Measurements from ENCODE around the gene POU2AF1. TPM values are rescaled to one million over a fixed set of nuclear protein-coding genes. Genes with fewer than 3 reads are reported as not detected.

POU2AF1 gene
- total and polyA plus RNA-seq, 2 donors from 2014 or later: 0.95 to 18.5 TPM

DNA sequence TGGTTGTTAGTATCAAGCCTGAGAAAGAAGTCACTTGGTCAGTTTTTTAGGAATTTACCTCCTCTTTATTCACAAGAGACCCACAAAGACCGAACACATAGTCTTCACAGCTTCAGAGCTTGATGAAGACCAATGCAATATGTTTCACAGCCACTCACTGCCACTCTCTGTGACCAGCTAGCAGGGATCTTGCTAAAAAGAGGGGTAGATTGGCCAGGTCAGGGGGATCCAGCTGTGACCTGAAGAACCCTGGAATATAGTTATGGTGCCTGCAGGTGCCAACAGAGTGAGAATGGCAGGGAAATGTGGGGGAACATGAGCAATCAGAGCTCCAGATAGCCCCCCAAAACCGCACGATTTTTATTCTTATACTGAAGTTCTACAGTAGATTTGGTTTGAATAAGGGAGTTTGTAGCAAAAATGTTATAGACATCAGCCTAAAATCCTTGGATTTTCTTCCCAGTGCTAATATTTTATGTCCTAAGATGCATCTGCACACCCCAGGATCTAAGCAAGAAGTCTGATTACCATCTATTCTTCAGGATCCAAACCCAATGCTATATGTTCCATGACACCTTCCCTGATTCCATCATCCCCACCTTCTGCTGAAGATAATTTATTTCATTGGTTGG, 8.7 kb downstream of the POU2AF1 start:
- intact Hi-C loops (cut with DNase I): no loop called here
- DNase-seq (no peak), FAIRE-seq (no peak)
- Histone ChIP-seq H3K9me3 (ENCODE audit: control insufficient read depth in 2 of 3, insufficient read depth in 1 of 3, low read length in 3 of 3) (no peaks in the 10 kb centered on the region), H3K36me3 (ENCODE audit: control insufficient read depth in 2 of 3, insufficient read depth in 3 of 3, low read length in 3 of 3) (no peaks in the 10 kb centered on the region), H3K9ac (ENCODE audit: low read length in 3 of 3) (no peak overlapping the region), H3K27ac (ENCODE audit: low read depth in 2 of 2, low read length in 2 of 2) (no peak overlapping the region), H3K4me1 (ENCODE audit: control insufficient read depth in 2 of 3, insufficient read depth in 2 of 3, low read depth in 1 of 3, low read length in 3 of 3) (no peaks in the 10 kb centered on the region), H3K27me3 (ENCODE audit: control insufficient read depth, insufficient read depth, low read length) (no peaks in the 10 kb centered on the region), H3K4me3 (ENCODE audit: low read length in 3 of 3) (no peak overlapping the region)
- TF ChIP-seq, protein P1, sequence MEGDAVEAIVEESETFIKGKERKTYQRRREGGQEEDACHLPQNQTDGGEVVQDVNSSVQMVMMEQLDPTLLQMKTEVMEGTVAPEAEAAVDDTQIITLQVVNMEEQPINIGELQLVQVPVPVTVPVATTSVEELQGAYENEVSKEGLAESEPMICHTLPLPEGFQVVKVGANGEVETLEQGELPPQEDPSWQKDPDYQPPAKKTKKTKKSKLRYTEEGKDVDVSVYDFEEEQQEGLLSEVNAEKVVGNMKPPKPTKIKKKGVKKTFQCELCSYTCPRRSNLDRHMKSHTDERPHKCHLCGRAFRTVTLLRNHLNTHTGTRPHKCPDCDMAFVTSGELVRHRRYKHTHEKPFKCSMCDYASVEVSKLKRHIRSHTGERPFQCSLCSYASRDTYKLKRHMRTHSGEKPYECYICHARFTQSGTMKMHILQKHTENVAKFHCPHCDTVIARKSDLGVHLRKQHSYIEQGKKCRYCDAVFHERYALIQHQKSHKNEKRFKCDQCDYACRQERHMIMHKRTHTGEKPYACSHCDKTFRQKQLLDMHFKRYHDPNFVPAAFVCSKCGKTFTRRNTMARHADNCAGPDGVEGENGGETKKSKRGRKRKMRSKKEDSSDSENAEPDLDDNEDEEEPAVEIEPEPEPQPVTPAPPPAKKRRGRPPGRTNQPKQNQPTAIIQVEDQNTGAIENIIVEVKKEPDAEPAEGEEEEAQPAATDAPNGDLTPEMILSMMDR (IDR thresholded peaks at IDR 0.05; ENCODE audit: borderline replicate concordance, extremely low read depth, insufficient read depth): no peak

GRCh38 chr11:111368285-111368560, 10.9 kb downstream of the POU2AF1 start:
- Histone ChIP-seq H3K4me3 (ENCODE audit: low read length in 3 of 3) (no peak overlapping the region), H3K9me3 (ENCODE audit: control insufficient read depth in 2 of 3, insufficient read depth in 1 of 3, low read length in 3 of 3) (no peaks in the 10 kb centered on the region), H3K36me3 (ENCODE audit: control insufficient read depth in 2 of 3, insufficient read depth in 3 of 3, low read length in 3 of 3) (no peaks in the 10 kb centered on the region), H3K4me1 (ENCODE audit: control insufficient read depth in 2 of 3, insufficient read depth in 2 of 3, low read depth in 1 of 3, low read length in 3 of 3) (no peaks in the 10 kb centered on the region), H3K9ac (ENCODE audit: low read length in 3 of 3) (no peak overlapping the region), H3K27ac (ENCODE audit: low read depth in 2 of 2, low read length in 2 of 2) (no peak overlapping the region), H3K27me3 (ENCODE audit: control insufficient read depth, insufficient read depth, low read length) (no peaks in the 10 kb centered on the region)
- no peak for DNase-seq
- FAIRE-seq: no peak
- TF ChIP-seq, protein P1 (IDR thresholded peaks at IDR 0.05; ENCODE audit: borderline replicate concordance, extremely low read depth, insufficient read depth): no peak
- intact Hi-C loops (cut with DNase I): no loop called here

DNA sequence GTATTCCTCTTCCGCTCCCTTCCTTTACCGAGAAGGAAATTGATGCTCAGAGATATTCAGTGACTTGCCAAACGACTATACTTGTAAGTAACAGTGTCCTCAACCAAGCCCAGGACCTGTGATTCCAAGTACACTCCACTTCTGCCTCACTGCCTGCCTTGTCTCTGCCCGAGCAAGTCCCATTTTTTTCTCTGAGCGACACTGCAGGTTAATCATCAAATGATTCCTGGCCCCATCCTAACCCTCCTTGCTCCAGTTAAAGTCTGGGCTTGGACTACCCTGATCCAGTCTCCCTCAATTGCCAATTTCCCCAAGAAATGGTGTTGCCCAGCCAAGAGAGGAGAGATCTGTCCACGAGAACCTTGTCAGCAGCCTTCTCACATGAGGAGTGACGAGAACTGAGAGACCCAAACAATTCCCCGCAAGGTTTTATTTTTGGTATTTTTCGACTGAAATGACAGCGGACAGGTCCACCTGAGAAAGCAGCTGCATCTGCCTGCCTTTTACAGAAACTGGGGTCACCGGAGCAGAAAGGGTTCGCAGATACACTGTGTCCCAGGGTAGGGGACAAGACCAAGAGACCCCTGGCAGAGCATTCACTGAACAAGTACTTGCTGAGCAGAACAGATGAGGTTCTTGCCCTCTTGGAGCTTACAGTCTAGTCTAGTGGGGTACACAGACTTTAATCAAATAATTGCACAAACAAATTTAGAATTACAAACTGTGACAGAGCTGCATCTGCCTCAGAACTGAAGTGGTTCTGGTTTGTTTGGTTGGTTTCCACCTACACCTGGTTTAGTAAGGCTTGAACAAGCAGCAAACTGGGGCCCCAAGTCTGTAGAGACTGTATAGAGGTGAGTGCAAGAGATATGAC, 11.4 kb downstream of the POU2AF1 start:
- Histone ChIP-seq H3K4me3 (ENCODE audit: low read length in 3 of 3) (no peak overlapping the region), H3K9me3 (ENCODE audit: control insufficient read depth in 2 of 3, insufficient read depth in 1 of 3, low read length in 3 of 3) (no peaks in the 10 kb centered on the region), H3K27me3 (ENCODE audit: control insufficient read depth, insufficient read depth, low read length) (no peaks in the 10 kb centered on the region), H3K4me1 (ENCODE audit: control insufficient read depth in 2 of 3, insufficient read depth in 2 of 3, low read depth in 1 of 3, low read length in 3 of 3) (peaks cover 0 to 3% (median 0%) of the 10 kb centered on the region in 3 donors), H3K27ac (ENCODE audit: low read depth in 2 of 2, low read length in 2 of 2) (no peak overlapping the region), H3K9ac (ENCODE audit: low read length in 3 of 3) (no peak overlapping the region), H3K36me3 (ENCODE audit: control insufficient read depth in 2 of 3, insufficient read depth in 3 of 3, low read length in 3 of 3) (no peaks in the 10 kb centered on the region)
- TF ChIP-seq, protein P1 (IDR thresholded peaks at IDR 0.05; ENCODE audit: borderline replicate concordance, extremely low read depth, insufficient read depth): no peak
- intact Hi-C loops (cut with DNase I): no loop called here
- FAIRE-seq (no peak), DNase-seq (no peak)

All from kidney (tissue), 14 donors.